ENCODE data around the gene MON1A.

The MON1A gene

GRCh38 chr3:49865198-49865784 lies 64.3 kb downstream of the MON1A start:
- Histone ChIP-seq H3K9ac (ENCODE audit: low read length in 5 of 5) (no peak overlapping the region), H3K9me3 (ENCODE audit: control insufficient read depth in 5 of 5, low read length in 5 of 5) (no peaks in the 10 kb centered on the region), H3K27me3 (ENCODE audit: control insufficient read depth in 5 of 5, insufficient read depth in 4 of 5, low read length in 5 of 5) (peaks cover 11 to 44% (median 30%) of the 10 kb centered on the region in 5 donors), H3K4me1 (ENCODE audit: control insufficient read depth in 5 of 5, insufficient read depth in 5 of 5, low read length in 5 of 5) (peaks cover 0 to 10% (median 9%) of the 10 kb centered on the region in 5 donors), H3K27ac (ENCODE audit: low read depth, low read length) (no peak overlapping the region), H3K4me3 (ENCODE audit: low read depth in 1 of 5, low read length in 5 of 5) (no peak overlapping the region), H3K36me3 (ENCODE audit: control insufficient read depth in 5 of 5, insufficient read depth in 5 of 5, low read length in 5 of 5) (no peaks in the 10 kb centered on the region)

DNA sequence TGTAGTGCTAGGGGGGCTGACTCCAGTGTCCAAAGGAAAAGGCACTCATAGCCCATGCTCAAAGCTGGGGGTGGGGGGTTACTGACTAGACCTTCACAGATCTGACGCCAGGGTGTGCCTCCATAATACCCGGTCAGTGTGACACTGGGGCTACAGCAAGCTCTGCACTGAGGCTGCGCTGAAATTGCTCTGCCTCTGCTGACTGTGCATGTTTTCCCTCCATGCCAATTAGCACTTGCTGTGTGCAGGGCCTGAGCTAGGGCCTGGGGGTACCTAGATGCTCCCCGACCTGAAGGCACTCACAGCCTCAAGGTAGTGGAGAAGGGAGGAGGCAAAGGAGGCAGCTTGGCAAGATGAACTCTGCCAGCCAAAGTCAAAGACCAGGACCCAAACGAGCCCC lies 65.1 kb downstream of the MON1A start:
- Histone ChIP-seq H3K27ac (ENCODE audit: low read depth, low read length) (no peak overlapping the region), H3K9me3 (ENCODE audit: control insufficient read depth in 5 of 5, low read length in 5 of 5) (no peaks in the 10 kb centered on the region), H3K4me3 (ENCODE audit: low read depth in 1 of 5, low read length in 5 of 5) (no peak overlapping the region), H3K27me3 (ENCODE audit: control insufficient read depth in 5 of 5, insufficient read depth in 4 of 5, low read length in 5 of 5) (peaks cover 11 to 38% (median 25%) of the 10 kb centered on the region in 5 donors), H3K4me1 (ENCODE audit: control insufficient read depth in 5 of 5, insufficient read depth in 5 of 5, low read length in 5 of 5) (peaks cover 0 to 8% (median 3%) of the 10 kb centered on the region in 5 donors), H3K36me3 (ENCODE audit: control insufficient read depth in 5 of 5, insufficient read depth in 5 of 5, low read length in 5 of 5) (no peaks in the 10 kb centered on the region), H3K9ac (ENCODE audit: low read length in 5 of 5) (no peak overlapping the region)

- Histone ChIP-seq H3K9me3 (ENCODE audit: control insufficient read depth in 5 of 5, low read length in 5 of 5) (no peaks in the 10 kb centered on the region), H3K4me3 (ENCODE audit: low read depth in 1 of 5, low read length in 5 of 5) (no peak overlapping the region), H3K4me1 (ENCODE audit: control insufficient read depth in 5 of 5, insufficient read depth in 5 of 5, low read length in 5 of 5) (peaks cover 3 to 16% (median 13%) of the 10 kb centered on the region in 5 donors), H3K27ac (ENCODE audit: low read depth, low read length) (no peak overlapping the region), H3K9ac (ENCODE audit: low read length in 5 of 5) (no peak overlapping the region), H3K36me3 (ENCODE audit: control insufficient read depth in 5 of 5, insufficient read depth in 5 of 5, low read length in 5 of 5) (no peaks in the 10 kb centered on the region), H3K27me3 (ENCODE audit: control insufficient read depth in 5 of 5, insufficient read depth in 4 of 5, low read length in 5 of 5) (peaks cover 0 to 10% (median 4%) of the 10 kb centered on the region in 5 donors)
Measured at GRCh38 chr3:49859576-49860305, 69.9 kb downstream of the MON1A start.

All from subcutaneous abdominal adipose tissue (tissue), 5 donors.